Ascending aorta (tissue), 2 donors: Measurements from ENCODE around the gene POP7. TPM values are rescaled to one million over a fixed set of nuclear protein-coding genes. Genes with fewer than 3 reads are reported as not detected.
"Not testable (repeated sequence)": the region's sequence is repeated elsewhere in the genome, so short reads cannot be mapped to it uniquely, and the experiment has no call there.

ENCODE experiments used
- DNase-seq, 2 donors: peaks; one replicate each; pipeline ENCODE4 v3.0.0-alpha.2; 2019; ENCODE audit warnings: low spot score in 2 of 2
- H3K27ac ChIP-seq, 2 donors: fragments of 200-600 bp; sonication (generic); one replicate each; pipeline ENCODE4 v1.5.1; 2016 to 2017; ENCODE audit warnings: mild to moderate bottlenecking in 1 of 2
- H3K27me3 ChIP-seq: fragments of 200-600 bp; sonication (generic); one replicate; pipeline ENCODE4 v1.5.1; 2017
- H3K36me3 ChIP-seq, 2 donors: fragments of 200-600 bp; sonication (generic); one replicate each; pipeline ENCODE4 v1.5.1; 2016
- H3K4me1 ChIP-seq, 2 donors: fragments of 200-600 bp; sonication (generic); one replicate each; pipeline ENCODE4 v1.5.1; 2016 to 2017; ENCODE audit warnings: mild to moderate bottlenecking in 1 of 2
- H3K4me3 ChIP-seq, 2 donors: fragments of 200-600 bp; sonication (generic); one replicate each; pipeline ENCODE4 v1.5.1; 2016 to 2017; ENCODE audit warnings: mild to moderate bottlenecking in 1 of 2
- H3K9me3 ChIP-seq, 2 donors: fragments of 200-600 bp; sonication (generic); one replicate each; pipeline ENCODE4 v1.5.1; 2016
- intact Hi-C: fragments of 100-400 bp; cut with DNase I; formaldehyde crosslinking; loops from one replicate; pipeline ENCODE4 v1.15.1; 2023
- total RNA-seq: library from RNA; depleted of rRNA; stranded (reverse); fragments of >200 nt; gene quantifications from one replicate; pipeline ENCODE4 v1.1.0, GENCODE V29; 2016
- TF ChIP-seq, protein P1 (sequence below), 3 experiments: fragments of 200-600 bp in 2 of 3; fragments of 450-650 bp in 1 of 3; sonication (generic) in 2 of 3; IDR thresholded peaks; one replicate each; pipeline ENCODE4 v1.5.1; 2016 to 2019; ENCODE audit warnings: antibody characterized with exemption in 3 of 3, mild to moderate bottlenecking in 1 of 3, moderate library complexity in 1 of 3

Gene POP7
- total RNA-seq, 1 donor from 2014 or later = 44.0 TPM

- TF ChIP-seq, protein P1, sequence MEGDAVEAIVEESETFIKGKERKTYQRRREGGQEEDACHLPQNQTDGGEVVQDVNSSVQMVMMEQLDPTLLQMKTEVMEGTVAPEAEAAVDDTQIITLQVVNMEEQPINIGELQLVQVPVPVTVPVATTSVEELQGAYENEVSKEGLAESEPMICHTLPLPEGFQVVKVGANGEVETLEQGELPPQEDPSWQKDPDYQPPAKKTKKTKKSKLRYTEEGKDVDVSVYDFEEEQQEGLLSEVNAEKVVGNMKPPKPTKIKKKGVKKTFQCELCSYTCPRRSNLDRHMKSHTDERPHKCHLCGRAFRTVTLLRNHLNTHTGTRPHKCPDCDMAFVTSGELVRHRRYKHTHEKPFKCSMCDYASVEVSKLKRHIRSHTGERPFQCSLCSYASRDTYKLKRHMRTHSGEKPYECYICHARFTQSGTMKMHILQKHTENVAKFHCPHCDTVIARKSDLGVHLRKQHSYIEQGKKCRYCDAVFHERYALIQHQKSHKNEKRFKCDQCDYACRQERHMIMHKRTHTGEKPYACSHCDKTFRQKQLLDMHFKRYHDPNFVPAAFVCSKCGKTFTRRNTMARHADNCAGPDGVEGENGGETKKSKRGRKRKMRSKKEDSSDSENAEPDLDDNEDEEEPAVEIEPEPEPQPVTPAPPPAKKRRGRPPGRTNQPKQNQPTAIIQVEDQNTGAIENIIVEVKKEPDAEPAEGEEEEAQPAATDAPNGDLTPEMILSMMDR (IDR thresholded peaks at IDR 0.05) = no peak
- DNase-seq = no peak
- peaks cover 19% of the 10 kb centered on the region for H3K27me3 ChIP-seq
Measured at GRCh38 chr7:100722480-100723212, 16.7 kb downstream of the POP7 start.

GRCh38 chr7:100723732-100724275 is 17.9 kb downstream of the POP7 start:
- Histone ChIP-seq H3K4me3 (no peak overlapping the region), H3K27ac (no peak overlapping the region), H3K4me1 (no peaks in the 10 kb centered on the region), H3K27me3 (peaks cover 19% of the 10 kb centered on the region), H3K36me3 (no peaks in the 10 kb centered on the region), H3K9me3 (no peaks in the 10 kb centered on the region)
- TF ChIP-seq, protein P1 (IDR thresholded peaks at IDR 0.05) = no peak
- no peak for DNase-seq
- intact Hi-C loops = no loop called here

More at GRCh38 chr7:100722480-100723212, 16.7 kb downstream of the POP7 start:
- Histone ChIP-seq H3K36me3 (no peaks in the 10 kb centered on the region), H3K27ac (no peak overlapping the region), H3K4me1 (no peaks in the 10 kb centered on the region), H3K4me3 (no peak overlapping the region), H3K9me3 (no peaks in the 10 kb centered on the region)
- intact Hi-C loops = no loop called here

GRCh38 chr7:100724364-100724763 is 18.4 kb downstream of the POP7 start:
- H3K4me1 ChIP-seq, H3K9me3 ChIP-seq, intact Hi-C loops, H3K4me3 ChIP-seq, H3K36me3 ChIP-seq, DNase-seq, H3K27ac ChIP-seq: not testable (repeated sequence)
- H3K27me3 ChIP-seq = peaks cover 18% of the 10 kb centered on the region

GRCh38 chr7:100726996-100727761 is 21.3 kb downstream of the POP7 start:
- no peak for DNase-seq
- intact Hi-C loops = loop anchor here (5.0 kb wide), 2 partner anchors 125 to 260 kb away; partner anchors contain the start of gene SLC12A9
- Histone ChIP-seq H3K9me3 (no peaks in the 10 kb centered on the region), H3K27me3 (no peaks in the 10 kb centered on the region), H3K27ac (no peak overlapping the region), H3K36me3 (no peaks in the 10 kb centered on the region), H3K4me1 (no peaks in the 10 kb centered on the region), H3K4me3 (no peak overlapping the region)
- TF ChIP-seq, protein P1 (IDR thresholded peaks at IDR 0.05) = no peak

- DNase-seq = no peak
- Histone ChIP-seq H3K4me1 (no peaks in the 10 kb centered on the region), H3K27ac (no peak overlapping the region), H3K27me3 (no peaks in the 10 kb centered on the region), H3K4me3 (no peak overlapping the region), H3K36me3 (no peaks in the 10 kb centered on the region), H3K9me3 (no peaks in the 10 kb centered on the region)
- intact Hi-C loops = loop anchor here (5.0 kb wide), 2 partner anchors 124 to 261 kb away; partner anchors contain the start of gene SLC12A9
- TF ChIP-seq, protein P1 (IDR thresholded peaks at IDR 0.05) = no peak
Measured at GRCh38 chr7:100728196-100728595, 22.3 kb downstream of the POP7 start.
